ENCODE results near the gene MLH1. TPM values are rescaled to one million over a fixed set of nuclear protein-coding genes. Genes with fewer than 3 reads are reported as not detected.

The MLH1 gene
- 26.3 TPM for total RNA-seq
- long read RNA-seq, transcript MLH1-201 (19 exons, 2,752 nt), result major isoform, 25 of 51 reads
- long read RNA-seq, partial matches to known transcripts, result 6 of 51 reads
- long read RNA-seq, other reads (novel, unspliced or antisense), result 20 of 51 reads

DNA sequence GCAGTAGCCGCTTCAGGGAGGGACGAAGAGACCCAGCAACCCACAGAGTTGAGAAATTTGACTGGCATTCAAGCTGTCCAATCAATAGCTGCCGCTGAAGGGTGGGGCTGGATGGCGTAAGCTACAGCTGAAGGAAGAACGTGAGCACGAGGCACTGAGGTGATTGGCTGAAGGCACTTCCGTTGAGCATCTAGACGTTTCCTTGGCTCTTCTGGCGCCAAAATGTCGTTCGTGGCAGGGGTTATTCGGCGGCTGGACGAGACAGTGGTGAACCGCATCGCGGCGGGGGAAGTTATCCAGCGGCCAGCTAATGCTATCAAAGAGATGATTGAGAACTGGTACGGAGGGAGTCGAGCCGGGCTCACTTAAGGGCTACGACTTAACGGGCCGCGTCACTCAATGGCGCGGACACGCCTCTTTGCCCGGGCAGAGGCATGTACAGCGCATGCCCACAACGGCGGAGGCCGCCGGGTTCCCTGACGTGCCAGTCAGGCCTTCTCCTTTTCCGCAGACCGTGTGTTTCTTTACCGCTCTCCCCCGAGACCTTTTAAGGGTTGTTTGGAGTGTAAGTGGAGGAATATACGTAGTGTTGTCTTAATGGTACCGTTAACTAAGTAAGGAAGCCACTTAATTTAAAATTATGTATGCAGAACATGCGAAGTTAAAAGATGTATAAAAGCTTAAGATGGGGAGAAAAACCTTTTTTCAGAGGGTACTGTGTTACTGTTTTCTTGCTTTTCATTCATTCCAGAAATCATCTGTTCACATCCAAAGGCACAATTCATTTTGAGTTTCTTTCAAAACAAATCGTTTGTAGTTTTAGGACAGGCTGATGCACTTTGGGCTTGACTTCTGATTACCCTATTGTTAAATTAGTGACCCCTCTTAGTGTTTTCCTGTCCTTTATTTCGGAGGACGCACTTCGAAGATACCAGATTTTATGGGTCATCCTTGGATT is at the start of gene MLH1:
MLH1 (plus strand) TSS at position 193 of the 958 bp plus-strand sequence; CDS start at position 223, 30 bp downstream.
- intact Hi-C loops (cut with DNase I), result no loop called here
- peak within 1 kb of the TSS; percentile 81 for H3K4me3 ChIP-seq
- H3K36me3 ChIP-seq, result peaks cover 46% of the 10 kb centered on the region

DNA sequence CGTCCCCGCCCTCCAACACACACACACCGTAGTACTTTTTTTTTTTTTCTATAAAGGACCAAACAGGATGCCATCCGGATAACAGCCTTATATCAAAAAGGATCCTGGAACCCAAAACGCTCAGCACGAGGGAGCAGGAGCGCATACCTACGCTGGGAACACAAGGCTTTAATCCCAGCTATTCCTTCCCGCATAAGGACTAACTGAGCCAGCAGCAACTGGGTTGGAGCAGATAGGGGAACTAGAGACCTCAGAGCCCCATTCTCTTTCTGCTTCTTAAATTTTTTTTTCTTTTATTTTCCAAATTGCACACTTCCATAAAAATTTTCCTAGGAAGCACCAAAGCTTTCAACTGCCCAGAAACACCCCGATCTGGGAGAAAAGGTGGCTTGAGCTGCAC is 49.7 kb upstream of the MLH1 start:
- H3K4me1 ChIP-seq, result peaks cover 33% of the 10 kb centered on the region

More for the DNA sequence above, at the start of gene MLH1:
- TF ChIP-seq, protein P1, sequence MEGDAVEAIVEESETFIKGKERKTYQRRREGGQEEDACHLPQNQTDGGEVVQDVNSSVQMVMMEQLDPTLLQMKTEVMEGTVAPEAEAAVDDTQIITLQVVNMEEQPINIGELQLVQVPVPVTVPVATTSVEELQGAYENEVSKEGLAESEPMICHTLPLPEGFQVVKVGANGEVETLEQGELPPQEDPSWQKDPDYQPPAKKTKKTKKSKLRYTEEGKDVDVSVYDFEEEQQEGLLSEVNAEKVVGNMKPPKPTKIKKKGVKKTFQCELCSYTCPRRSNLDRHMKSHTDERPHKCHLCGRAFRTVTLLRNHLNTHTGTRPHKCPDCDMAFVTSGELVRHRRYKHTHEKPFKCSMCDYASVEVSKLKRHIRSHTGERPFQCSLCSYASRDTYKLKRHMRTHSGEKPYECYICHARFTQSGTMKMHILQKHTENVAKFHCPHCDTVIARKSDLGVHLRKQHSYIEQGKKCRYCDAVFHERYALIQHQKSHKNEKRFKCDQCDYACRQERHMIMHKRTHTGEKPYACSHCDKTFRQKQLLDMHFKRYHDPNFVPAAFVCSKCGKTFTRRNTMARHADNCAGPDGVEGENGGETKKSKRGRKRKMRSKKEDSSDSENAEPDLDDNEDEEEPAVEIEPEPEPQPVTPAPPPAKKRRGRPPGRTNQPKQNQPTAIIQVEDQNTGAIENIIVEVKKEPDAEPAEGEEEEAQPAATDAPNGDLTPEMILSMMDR (IDR thresholded peaks at IDR 0.05), result no peak
- Histone ChIP-seq H3K27ac (peak within 1 kb of the TSS; percentile 99), H3K9me3 (no peaks in the 10 kb centered on the region), H3K27me3 (ENCODE audit: low read depth) (no peaks in the 10 kb centered on the region), H3K4me1 (peaks cover 45% of the 10 kb centered on the region)
- peak; percentile 98 for DNase-seq
- ATAC-seq, result peak; percentile 96 to 97

DNA sequence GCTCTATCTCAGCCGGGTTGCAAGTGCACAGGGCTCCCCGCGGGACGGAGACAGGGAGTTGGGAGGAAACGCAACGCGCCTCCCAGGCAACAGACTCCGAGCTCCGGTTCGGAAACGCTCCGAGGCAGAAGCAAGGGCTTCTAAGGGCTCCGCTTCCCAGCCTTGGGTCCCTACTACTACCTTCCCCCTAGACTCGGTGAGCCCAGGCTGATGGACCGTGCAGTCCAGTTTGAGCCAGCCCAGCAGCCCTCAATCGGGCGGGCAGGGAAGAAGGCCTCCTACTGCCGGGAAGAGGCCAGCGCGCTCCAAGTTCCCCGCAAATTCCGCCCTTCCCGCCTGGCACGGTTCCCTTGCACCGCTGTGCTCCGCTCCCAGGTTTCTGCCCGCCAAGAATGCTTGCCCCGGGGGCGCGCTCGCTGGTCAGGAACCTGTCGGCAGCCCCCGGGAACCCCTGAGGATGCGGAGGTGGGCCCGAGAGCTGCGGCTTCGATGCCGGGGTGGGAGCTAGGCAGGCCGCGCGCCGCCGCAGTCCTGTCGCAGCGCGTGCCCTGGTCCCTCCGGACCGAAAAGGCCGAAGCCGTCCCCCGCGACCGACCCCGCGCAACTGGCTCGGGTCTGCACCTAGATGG is 49.2 kb upstream of the MLH1 start:
- ATAC-seq (peak; percentile 84 to 90), DNase-seq (peak; percentile 72)
- H3K27ac ChIP-seq, result peak overlapping the region; percentile 86
- TF ChIP-seq, protein P1 (IDR thresholded peaks at IDR 0.05), result peak; percentile 12
- peaks cover 11% of the 10 kb centered on the region for H3K9me3 ChIP-seq
- intact Hi-C loops (cut with DNase I), result no loop called here
- H3K36me3 ChIP-seq, result no peaks in the 10 kb centered on the region
- no peaks in the 10 kb centered on the region for H3K27me3 ChIP-seq (ENCODE audit: low read depth)
- peaks cover 33% of the 10 kb centered on the region for H3K4me1 ChIP-seq
- peak overlapping the region; percentile 87 for H3K4me3 ChIP-seq

More for the DNA sequence above, 49.7 kb upstream of the MLH1 start:
- ATAC-seq (no peak), DNase-seq (no peak)
- Histone ChIP-seq H3K36me3 (no peaks in the 10 kb centered on the region), H3K4me3 (peak overlapping the region; percentile 87), H3K9me3 (peaks cover 11% of the 10 kb centered on the region), H3K27me3 (ENCODE audit: low read depth) (no peaks in the 10 kb centered on the region), H3K27ac (peak overlapping the region; percentile 86)
- intact Hi-C loops (cut with DNase I), result no loop called here
- TF ChIP-seq, protein P1 (IDR thresholded peaks at IDR 0.05), result no peak

DNA sequence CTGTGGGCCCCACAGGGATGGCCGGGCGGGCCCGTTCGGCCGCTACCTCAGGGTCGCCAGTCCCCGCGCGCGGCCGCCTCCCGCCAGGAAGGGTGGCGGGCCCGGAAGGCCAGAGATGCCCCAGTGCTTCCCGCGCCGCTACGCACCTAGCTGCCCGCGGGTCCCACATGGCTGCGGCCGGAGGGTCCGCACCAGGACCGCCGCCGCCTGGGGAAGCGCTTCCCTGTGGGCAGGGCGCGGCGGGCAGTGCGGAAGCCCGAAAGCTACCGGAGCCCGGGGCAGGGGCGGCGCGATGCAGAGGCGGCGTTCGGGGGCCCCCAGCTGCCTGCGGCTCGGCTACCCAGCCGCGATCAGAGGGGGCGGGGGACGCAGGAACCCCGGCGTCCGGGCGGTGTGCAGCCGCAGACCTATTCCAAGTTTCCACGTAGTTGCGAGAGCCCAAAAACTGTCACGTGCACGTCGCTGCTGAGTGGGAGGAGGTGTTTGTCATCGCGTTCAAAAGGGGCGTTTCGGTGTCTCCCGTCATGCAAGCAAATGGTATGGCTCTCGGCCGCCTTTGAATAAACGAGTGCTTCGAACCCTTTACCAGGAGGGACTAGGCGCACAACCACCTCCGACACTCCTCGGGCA is 48.6 kb upstream of the MLH1 start, which contains the start of gene TRANK1:
TRANK1 (minus strand) TSS at position 414 of the 630 bp plus-strand sequence; CDS start at position 169, 245 bp downstream.
- peak; percentile 82 to 88 for ATAC-seq
- H3K27ac ChIP-seq, result peak within 1 kb of the TSS; percentile 86
- TF ChIP-seq, protein P1 (IDR thresholded peaks at IDR 0.05), result no peak

More for the DNA sequence above, 48.6 kb upstream of the MLH1 start, which contains the start of gene TRANK1:
- peaks cover 11% of the 10 kb centered on the region for H3K9me3 ChIP-seq
- peak; percentile 84 for DNase-seq
- intact Hi-C loops (cut with DNase I), result no loop called here
- H3K36me3 ChIP-seq, result no peaks in the 10 kb centered on the region
- peaks cover 33% of the 10 kb centered on the region for H3K4me1 ChIP-seq
- H3K27me3 ChIP-seq (ENCODE audit: low read depth), result no peaks in the 10 kb centered on the region
- peak within 1 kb of the TSS; percentile 87 for H3K4me3 ChIP-seq

Measured in lower lobe of right lung (tissue), 2 donors.